Measurements from ENCODE around the gene INTS4. TPM values are rescaled to one million over a fixed set of nuclear protein-coding genes. Genes with fewer than 3 reads are reported as not detected.
"Not testable (repeated sequence)": the region's sequence is repeated elsewhere in the genome, so short reads cannot be mapped to it uniquely, and the experiment has no call there.

The INTS4 gene
- total RNA-seq, 6 experiments from 2014 or later: 23.8 to 30.1 (median 28.3) TPM

GRCh38 chr11:78034623-78035022, 40.2 kb upstream of the INTS4 start:
- H3K27me3 Mint-ChIP-seq (ENCODE audit: insufficient read depth): peaks cover 2% of the 10 kb centered on the region; the same call in 1 of the 2 replicates
- H3K9me3 Mint-ChIP-seq: no peaks in the 10 kb centered on the region
- TF ChIP-seq, protein P1, sequence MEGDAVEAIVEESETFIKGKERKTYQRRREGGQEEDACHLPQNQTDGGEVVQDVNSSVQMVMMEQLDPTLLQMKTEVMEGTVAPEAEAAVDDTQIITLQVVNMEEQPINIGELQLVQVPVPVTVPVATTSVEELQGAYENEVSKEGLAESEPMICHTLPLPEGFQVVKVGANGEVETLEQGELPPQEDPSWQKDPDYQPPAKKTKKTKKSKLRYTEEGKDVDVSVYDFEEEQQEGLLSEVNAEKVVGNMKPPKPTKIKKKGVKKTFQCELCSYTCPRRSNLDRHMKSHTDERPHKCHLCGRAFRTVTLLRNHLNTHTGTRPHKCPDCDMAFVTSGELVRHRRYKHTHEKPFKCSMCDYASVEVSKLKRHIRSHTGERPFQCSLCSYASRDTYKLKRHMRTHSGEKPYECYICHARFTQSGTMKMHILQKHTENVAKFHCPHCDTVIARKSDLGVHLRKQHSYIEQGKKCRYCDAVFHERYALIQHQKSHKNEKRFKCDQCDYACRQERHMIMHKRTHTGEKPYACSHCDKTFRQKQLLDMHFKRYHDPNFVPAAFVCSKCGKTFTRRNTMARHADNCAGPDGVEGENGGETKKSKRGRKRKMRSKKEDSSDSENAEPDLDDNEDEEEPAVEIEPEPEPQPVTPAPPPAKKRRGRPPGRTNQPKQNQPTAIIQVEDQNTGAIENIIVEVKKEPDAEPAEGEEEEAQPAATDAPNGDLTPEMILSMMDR (IDR thresholded peaks at IDR 0.05): 0 out of 2 replicates have a peak, but pooled peaks have one; percentile 14
- no peak overlapping the region for H3K4me3 Mint-ChIP-seq
- peaks cover 28% of the 10 kb centered on the region for H3K4me1 Mint-ChIP-seq (ENCODE audit: low read depth)
- H3K36me3 Mint-ChIP-seq (ENCODE audit: low read depth): no peaks in the 10 kb centered on the region
- no peak for DNase-seq
- H3K27ac Mint-ChIP-seq: no peak overlapping the region

- H3K4me1 Mint-ChIP-seq (ENCODE audit: low read depth): peaks cover 25% of the 10 kb centered on the region
- H3K27ac Mint-ChIP-seq: no peak overlapping the region
- no peaks in the 10 kb centered on the region for H3K36me3 Mint-ChIP-seq (ENCODE audit: low read depth)
- TF ChIP-seq, protein P1 (IDR thresholded peaks at IDR 0.05): no peak
- H3K4me3 Mint-ChIP-seq: no peak overlapping the region
- no peaks in the 10 kb centered on the region for H3K9me3 Mint-ChIP-seq
- DNase-seq: no peak
- peaks cover 2% of the 10 kb centered on the region; the same call in 1 of the 2 replicates for H3K27me3 Mint-ChIP-seq (ENCODE audit: insufficient read depth)
These were observed 38.6 kb upstream of the INTS4 start for GRCh38 chr11:78033040-78033439.

DNA sequence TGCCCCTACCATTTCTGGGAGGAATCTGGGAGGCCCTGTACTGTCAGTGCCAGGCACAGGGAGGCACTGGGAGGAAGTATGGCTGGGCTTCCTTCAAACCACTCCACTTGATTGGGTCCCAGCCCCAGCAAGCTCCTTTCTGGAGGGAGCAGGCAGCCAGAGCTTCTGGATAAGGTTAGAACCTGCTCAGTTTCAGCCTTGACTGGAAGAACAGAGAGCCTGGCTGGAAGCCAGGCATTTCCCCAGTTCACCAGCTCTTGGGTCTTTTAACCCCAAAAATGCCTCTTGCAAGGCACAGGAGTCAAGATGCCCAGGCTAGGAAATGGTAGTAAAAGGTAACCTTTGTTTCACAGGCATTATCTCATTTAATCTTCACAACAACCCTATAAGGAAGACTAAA, 37.6 kb upstream of the INTS4 start:
- H3K27ac Mint-ChIP-seq: no peak overlapping the region
- TF ChIP-seq, protein P1 (IDR thresholded peaks at IDR 0.05): no peak
- H3K4me3 Mint-ChIP-seq: no peak overlapping the region

GRCh38 chr11:78031629-78032028, 37.2 kb upstream of the INTS4 start:
- Mint-ChIP-seq H3K27ac (no peak overlapping the region), H3K4me3 (no peak overlapping the region), H3K27me3 (ENCODE audit: insufficient read depth) (peaks cover 2% of the 10 kb centered on the region; the same call in 1 of the 2 replicates), H3K9me3 (no peaks in the 10 kb centered on the region), H3K4me1 (ENCODE audit: low read depth) (peaks cover 16% of the 10 kb centered on the region), H3K36me3 (ENCODE audit: low read depth) (no peaks in the 10 kb centered on the region)
- TF ChIP-seq, protein P1 (IDR thresholded peaks at IDR 0.05): no peak
- DNase-seq: no peak

More for the DNA sequence above, 37.6 kb upstream of the INTS4 start:
- Mint-ChIP-seq H3K27me3 (ENCODE audit: insufficient read depth) (peaks cover 2% of the 10 kb centered on the region; the same call in 1 of the 2 replicates), H3K9me3 (no peaks in the 10 kb centered on the region), H3K4me1 (ENCODE audit: low read depth) (peaks cover 21% of the 10 kb centered on the region), H3K36me3 (ENCODE audit: low read depth) (no peaks in the 10 kb centered on the region)
- DNase-seq: no peak

- TF ChIP-seq, protein P1 (IDR thresholded peaks at IDR 0.05): no peak
- no peaks in the 10 kb centered on the region for H3K36me3 Mint-ChIP-seq (ENCODE audit: low read depth)
These were observed 36.2 kb upstream of the INTS4 start for GRCh38 chr11:78030429-78031325.

GRCh38 chr11:78028423-78028822, 34.0 kb upstream of the INTS4 start:
- H3K9me3 Mint-ChIP-seq: not testable (repeated sequence)

More at GRCh38 chr11:78030429-78031325, 36.2 kb upstream of the INTS4 start:
- DNase-seq: no peak
- no peak overlapping the region for H3K4me3 Mint-ChIP-seq
- peak overlapping the region; percentile 40; the same call in 1 of the 2 replicates for H3K27ac Mint-ChIP-seq
- H3K4me1 Mint-ChIP-seq (ENCODE audit: low read depth): peaks cover 16% of the 10 kb centered on the region
- peaks cover 2% of the 10 kb centered on the region; the same call in 1 of the 2 replicates for H3K27me3 Mint-ChIP-seq (ENCODE audit: insufficient read depth)
- no peaks in the 10 kb centered on the region for H3K9me3 Mint-ChIP-seq

More at GRCh38 chr11:78028423-78028822, 34.0 kb upstream of the INTS4 start:
- H3K4me1 Mint-ChIP-seq (ENCODE audit: low read depth): peaks cover 10% of the 10 kb centered on the region
- H3K27ac Mint-ChIP-seq; DNase-seq; H3K4me3 Mint-ChIP-seq; H3K36me3 Mint-ChIP-seq (ENCODE audit: low read depth); H3K27me3 Mint-ChIP-seq (ENCODE audit: insufficient read depth): not testable (repeated sequence)

Data from HFFc6 (cell line).